Measurements from ENCODE around the gene THRB.

THRB gene

GRCh38 chr3:24393316-24393715 is 101.3 kb downstream of the THRB start:
- Histone ChIP-seq H3K27me3 (ENCODE audit: control insufficient read depth in 1 of 2, insufficient read depth in 1 of 2, low read length in 2 of 2) (no peaks in the 10 kb centered on the region), H2BK12ac (ENCODE audit: low read length in 2 of 2) (no peak overlapping the region), H4K8ac (ENCODE audit: low read length) (no peak overlapping the region), H3K36me3 (ENCODE audit: control insufficient read depth in 1 of 2, insufficient read depth in 2 of 2, low read depth in 1 of 2, low read length in 2 of 2) (no peaks in the 10 kb centered on the region), H3K14ac (ENCODE audit: low read length in 2 of 2) (no peak overlapping the region), H3K18ac (ENCODE audit: low read depth in 1 of 2, low read length in 2 of 2) (no peak overlapping the region), H2BK5ac (ENCODE audit: low read depth, low read length, poor library complexity, severe bottlenecking) (no peak overlapping the region), H3K9me3 (ENCODE audit: control insufficient read depth, low read length) (no peaks in the 10 kb centered on the region), H3K4ac (ENCODE audit: low read depth in 1 of 2, low read length in 2 of 2) (no peak overlapping the region), H2AFZ (ENCODE audit: low read depth, low read length) (no peak overlapping the region), H3K4me3 (ENCODE audit: insufficient read depth in 1 of 2, low read depth in 1 of 2, low read length in 2 of 2) (no peak overlapping the region), H3K4me2 (ENCODE audit: low read length, poor library complexity, severe bottlenecking) (no peak overlapping the region), H3K23ac (ENCODE audit: low read length in 2 of 2) (no peak overlapping the region), H2BK15ac (ENCODE audit: low read depth, poor library complexity, severe bottlenecking) (no peak overlapping the region), H4K91ac (ENCODE audit: low read length) (no peak overlapping the region), H2BK120ac (ENCODE audit: low read depth, low read length) (no peak overlapping the region), H3K9ac (ENCODE audit: low read length) (no peak overlapping the region), H3K27ac (ENCODE audit: low read length, poor library complexity, severe bottlenecking) (no peak overlapping the region), H2AK5ac (ENCODE audit: low read length, severe bottlenecking) (no peak overlapping the region), H3K4me1 (ENCODE audit: control insufficient read depth, insufficient read depth, low read depth, low read length) (peaks cover 4% of the 10 kb centered on the region), H3K79me1 (replicated peaks; ENCODE audit: low read length, poor library complexity, severe bottlenecking) (peaks cover 3% of the 10 kb centered on the region)
- DNase-seq, result no peak
- 52% methylated on average over 3 of the region's 3 CpGs for WGBS

- no peak overlapping the region for H2BK120ac ChIP-seq (ENCODE audit: low read depth, low read length)
- H4K91ac ChIP-seq (ENCODE audit: low read length), result no peak overlapping the region
- H3K79me1 ChIP-seq (replicated peaks; ENCODE audit: low read length, poor library complexity, severe bottlenecking), result no peaks in the 10 kb centered on the region
- no peak overlapping the region for H3K4ac ChIP-seq (ENCODE audit: low read depth in 1 of 2, low read length in 2 of 2)
- H2BK15ac ChIP-seq (ENCODE audit: low read depth, poor library complexity, severe bottlenecking), result no peak overlapping the region
- WGBS, result 95% methylated on average over 2 of the region's 3 CpGs
- H2BK5ac ChIP-seq (ENCODE audit: low read depth, low read length, poor library complexity, severe bottlenecking), result no peak overlapping the region
- no peak for DNase-seq
- no peak overlapping the region for H3K4me3 ChIP-seq (ENCODE audit: insufficient read depth in 1 of 2, low read depth in 1 of 2, low read length in 2 of 2)
- H3K9ac ChIP-seq (ENCODE audit: low read length), result no peak overlapping the region
- no peak overlapping the region for H3K4me2 ChIP-seq (ENCODE audit: low read length, poor library complexity, severe bottlenecking)
- H3K14ac ChIP-seq (ENCODE audit: low read length in 2 of 2), result no peak overlapping the region
- no peaks in the 10 kb centered on the region for H3K9me3 ChIP-seq (ENCODE audit: control insufficient read depth, low read length)
- H3K18ac ChIP-seq (ENCODE audit: low read depth in 1 of 2, low read length in 2 of 2), result no peak overlapping the region
- H3K23ac ChIP-seq (ENCODE audit: low read length in 2 of 2), result no peak overlapping the region
- H3K36me3 ChIP-seq (ENCODE audit: control insufficient read depth in 1 of 2, insufficient read depth in 2 of 2, low read depth in 1 of 2, low read length in 2 of 2), result no peaks in the 10 kb centered on the region
- peaks cover 8% of the 10 kb centered on the region for H3K4me1 ChIP-seq (ENCODE audit: control insufficient read depth, insufficient read depth, low read depth, low read length)
- no peak overlapping the region for H4K8ac ChIP-seq (ENCODE audit: low read length)
- no peak overlapping the region for H2BK12ac ChIP-seq (ENCODE audit: low read length in 2 of 2)
- no peak overlapping the region for H3K27ac ChIP-seq (ENCODE audit: low read length, poor library complexity, severe bottlenecking)
- H2AK5ac ChIP-seq (ENCODE audit: low read length, severe bottlenecking), result peak overlapping the region; percentile 74
- no peak overlapping the region for H2AFZ ChIP-seq (ENCODE audit: low read depth, low read length)
- no peaks in the 10 kb centered on the region for H3K27me3 ChIP-seq (ENCODE audit: control insufficient read depth in 1 of 2, insufficient read depth in 1 of 2, low read length in 2 of 2)
These were observed 104.2 kb downstream of the THRB start for GRCh38 chr3:24390169-24391130.

DNA sequence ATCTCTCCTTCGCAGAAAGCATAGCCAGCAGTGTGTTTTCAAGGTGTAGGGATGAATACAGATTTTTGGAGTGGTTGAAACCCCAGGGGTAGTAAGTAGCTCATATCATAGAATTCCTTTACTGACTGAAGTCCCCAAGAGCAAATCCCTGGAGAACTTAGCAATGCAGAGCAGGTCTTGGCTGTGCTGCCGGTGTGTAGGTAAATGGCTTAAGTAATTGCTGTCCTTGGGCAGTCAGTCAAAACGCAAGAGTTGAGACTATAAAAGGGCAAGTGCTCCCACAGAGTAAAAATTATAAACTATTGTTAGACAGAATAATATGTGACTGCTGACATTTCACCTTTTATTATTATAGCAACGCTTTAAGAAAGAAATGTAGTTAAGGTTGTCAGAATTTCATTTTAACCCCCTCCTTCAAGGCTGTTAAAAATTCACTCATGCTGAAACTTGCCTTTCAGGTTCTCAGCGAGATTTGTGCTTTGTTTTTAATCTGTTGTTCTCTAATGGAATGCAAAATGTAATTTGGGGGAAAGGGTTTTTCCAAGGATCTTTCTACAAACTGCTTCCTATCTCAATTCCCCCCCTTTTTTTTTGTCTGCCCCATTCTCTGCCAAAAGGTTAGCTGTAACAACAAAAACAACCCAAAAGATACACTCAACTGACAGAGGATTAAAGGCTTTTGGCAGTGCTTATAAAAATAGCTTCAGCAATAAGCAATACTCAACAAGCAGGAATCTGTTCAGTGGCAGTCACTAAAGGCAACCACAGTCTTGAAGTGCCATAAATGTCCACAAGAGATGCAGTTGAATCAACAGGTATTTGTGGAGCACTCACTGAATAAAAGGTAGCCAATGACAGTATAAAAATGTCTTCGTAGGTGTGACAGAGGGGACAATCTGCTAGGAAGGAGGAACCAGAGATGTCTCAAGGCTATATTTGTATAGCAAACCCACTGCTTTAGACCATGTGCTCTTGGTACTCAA is 105.3 kb downstream of the THRB start:
- H2BK15ac ChIP-seq (ENCODE audit: low read depth, poor library complexity, severe bottlenecking), result no peak overlapping the region

GRCh38 chr3:24388611-24389010 is 106.0 kb downstream of the THRB start:
- H2AK5ac ChIP-seq (ENCODE audit: low read length, severe bottlenecking), result peak overlapping the region; percentile 84
- H2BK120ac ChIP-seq (ENCODE audit: low read depth, low read length), result no peak overlapping the region
- H3K27me3 ChIP-seq (ENCODE audit: control insufficient read depth in 1 of 2, insufficient read depth in 1 of 2, low read length in 2 of 2), result no peaks in the 10 kb centered on the region
- H2AFZ ChIP-seq (ENCODE audit: low read depth, low read length), result no peak overlapping the region
- H2BK5ac ChIP-seq (ENCODE audit: low read depth, low read length, poor library complexity, severe bottlenecking), result no peak overlapping the region
- no peak overlapping the region for H3K27ac ChIP-seq (ENCODE audit: low read length, poor library complexity, severe bottlenecking)
- no peaks in the 10 kb centered on the region for H3K79me1 ChIP-seq (replicated peaks; ENCODE audit: low read length, poor library complexity, severe bottlenecking)
- no peak for DNase-seq
- H3K18ac ChIP-seq (ENCODE audit: low read depth in 1 of 2, low read length in 2 of 2), result no peak overlapping the region
- H4K91ac ChIP-seq (ENCODE audit: low read length), result no peak overlapping the region
- H3K4me2 ChIP-seq (ENCODE audit: low read length, poor library complexity, severe bottlenecking), result no peak overlapping the region
- H3K23ac ChIP-seq (ENCODE audit: low read length in 2 of 2), result no peak overlapping the region
- no peak overlapping the region for H2BK15ac ChIP-seq (ENCODE audit: low read depth, poor library complexity, severe bottlenecking)
- H3K14ac ChIP-seq (ENCODE audit: low read length in 2 of 2), result no peak overlapping the region
- H3K4me3 ChIP-seq (ENCODE audit: insufficient read depth in 1 of 2, low read depth in 1 of 2, low read length in 2 of 2), result no peak overlapping the region
- no peaks in the 10 kb centered on the region for H3K9me3 ChIP-seq (ENCODE audit: control insufficient read depth, low read length)
- no peak overlapping the region for H4K8ac ChIP-seq (ENCODE audit: low read length)
- H3K4me1 ChIP-seq (ENCODE audit: control insufficient read depth, insufficient read depth, low read depth, low read length), result peaks cover 8% of the 10 kb centered on the region
- no peak overlapping the region for H3K9ac ChIP-seq (ENCODE audit: low read length)
- H3K4ac ChIP-seq (ENCODE audit: low read depth in 1 of 2, low read length in 2 of 2), result no peak overlapping the region
- no peak overlapping the region for H2BK12ac ChIP-seq (ENCODE audit: low read length in 2 of 2)
- H3K36me3 ChIP-seq (ENCODE audit: control insufficient read depth in 1 of 2, insufficient read depth in 2 of 2, low read depth in 1 of 2, low read length in 2 of 2), result no peaks in the 10 kb centered on the region

More for the DNA sequence above, 105.3 kb downstream of the THRB start:
- Histone ChIP-seq H4K91ac (ENCODE audit: low read length) (no peak overlapping the region), H3K27ac (ENCODE audit: low read length, poor library complexity, severe bottlenecking) (peak overlapping the region; percentile 12), H3K27me3 (ENCODE audit: control insufficient read depth in 1 of 2, insufficient read depth in 1 of 2, low read length in 2 of 2) (no peaks in the 10 kb centered on the region), H2AK5ac (ENCODE audit: low read length, severe bottlenecking) (peak overlapping the region; percentile 74), H3K18ac (ENCODE audit: low read depth in 1 of 2, low read length in 2 of 2) (peak overlapping the region in 1 of 2 experiments; percentile 19), H4K8ac (ENCODE audit: low read length) (no peak overlapping the region), H3K4me1 (ENCODE audit: control insufficient read depth, insufficient read depth, low read depth, low read length) (peaks cover 8% of the 10 kb centered on the region), H3K79me1 (replicated peaks; ENCODE audit: low read length, poor library complexity, severe bottlenecking) (no peaks in the 10 kb centered on the region), H2BK120ac (ENCODE audit: low read depth, low read length) (no peak overlapping the region), H3K4me3 (ENCODE audit: insufficient read depth in 1 of 2, low read depth in 1 of 2, low read length in 2 of 2) (no peak overlapping the region), H3K9ac (ENCODE audit: low read length) (no peak overlapping the region), H2BK12ac (ENCODE audit: low read length in 2 of 2) (no peak overlapping the region), H3K4me2 (ENCODE audit: low read length, poor library complexity, severe bottlenecking) (no peak overlapping the region), H2AFZ (ENCODE audit: low read depth, low read length) (no peak overlapping the region), H3K36me3 (ENCODE audit: control insufficient read depth in 1 of 2, insufficient read depth in 2 of 2, low read depth in 1 of 2, low read length in 2 of 2) (no peaks in the 10 kb centered on the region), H3K9me3 (ENCODE audit: control insufficient read depth, low read length) (no peaks in the 10 kb centered on the region), H3K4ac (ENCODE audit: low read depth in 1 of 2, low read length in 2 of 2) (no peak overlapping the region), H2BK5ac (ENCODE audit: low read depth, low read length, poor library complexity, severe bottlenecking) (no peak overlapping the region), H3K23ac (ENCODE audit: low read length in 2 of 2) (no peak overlapping the region), H3K14ac (ENCODE audit: low read length in 2 of 2) (no peak overlapping the region)
- DNase-seq, result no peak
- WGBS, result 75% methylated on average over 2 of the region's 6 CpGs
